Middle frontal gyrus (tissue), 1 donor: ENCODE results near the gene NPEPL1.
"Not testable (repeated sequence)": the region's sequence is repeated elsewhere in the genome, so short reads cannot be mapped to it uniquely, and the experiment has no call there.

Experiments
- DNase-seq: peaks from one replicate; pipeline ENCODE4 v3.0.0-alpha.2; 2015; ENCODE audit warnings: low spot score; ENCODE audit errors: extremely low spot score

The NPEPL1 gene

DNA sequence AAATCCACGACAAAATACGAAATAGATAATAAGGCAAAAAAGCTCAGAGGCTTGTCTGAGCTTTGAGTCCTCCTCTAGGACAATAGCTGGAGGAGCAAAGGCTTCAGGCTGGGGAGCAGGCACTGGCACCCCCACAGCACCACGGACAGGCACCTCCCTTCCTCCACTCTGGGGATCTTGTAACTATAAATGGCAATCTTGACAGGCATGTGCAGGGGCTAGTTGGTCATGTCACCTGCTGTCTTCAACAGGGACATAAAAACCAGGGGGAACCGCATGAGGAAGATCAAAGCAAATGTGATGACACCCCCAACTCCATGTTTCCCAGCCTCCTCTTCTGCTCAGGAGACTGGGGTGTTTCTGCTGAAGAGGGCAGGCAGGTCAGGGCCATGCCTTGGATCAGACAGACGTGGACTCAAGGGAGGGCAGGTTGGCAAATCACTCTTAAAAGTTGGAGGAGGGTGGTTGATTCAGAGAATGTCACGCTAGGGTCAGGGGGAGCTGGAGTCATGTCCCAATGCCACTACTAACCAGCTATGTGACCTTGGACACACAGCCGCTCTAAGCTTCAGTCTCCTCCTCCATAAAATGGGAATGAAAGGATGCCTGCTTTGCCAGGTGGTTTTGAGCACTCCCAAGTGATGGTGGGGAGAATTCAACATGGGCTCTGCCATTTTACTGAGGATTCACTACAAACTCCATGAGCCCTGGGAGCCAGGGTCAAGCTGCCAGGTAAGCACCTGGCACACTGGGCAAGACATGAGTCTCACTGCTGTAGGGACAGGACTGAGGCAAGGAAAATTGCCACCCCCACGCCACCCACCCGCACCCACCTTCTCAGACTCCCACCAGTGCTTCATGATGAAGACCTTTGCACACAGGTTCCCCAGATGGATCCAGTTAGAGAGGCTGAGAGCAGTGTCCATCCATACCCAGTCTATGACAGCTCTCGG, 48.0 kb downstream of the NPEPL1 start:
- DNase-seq, result no peak

DNA sequence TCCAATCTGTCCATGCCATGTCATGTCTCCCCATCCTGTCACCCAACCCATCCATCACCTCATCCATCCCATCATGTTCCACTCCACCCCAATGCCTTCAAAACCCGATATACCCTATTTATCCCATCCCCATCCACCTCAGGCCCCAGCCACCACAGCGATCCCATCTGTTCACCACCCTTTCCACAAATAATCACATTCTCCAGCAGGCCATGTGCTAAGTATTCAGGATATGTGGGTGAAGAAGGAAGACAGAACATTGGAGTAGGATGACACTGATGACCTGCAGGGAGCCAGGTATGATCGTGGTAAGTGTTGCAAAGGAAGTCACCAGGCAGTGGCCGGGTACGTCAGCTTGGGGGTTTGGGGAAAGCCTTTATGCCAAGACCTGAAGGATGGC, 48.8 kb downstream of the NPEPL1 start:
- no peak for DNase-seq

- no peak for DNase-seq
These were observed 50.3 kb downstream of the NPEPL1 start for GRCh38 chr20:58742668-58743566.

DNA sequence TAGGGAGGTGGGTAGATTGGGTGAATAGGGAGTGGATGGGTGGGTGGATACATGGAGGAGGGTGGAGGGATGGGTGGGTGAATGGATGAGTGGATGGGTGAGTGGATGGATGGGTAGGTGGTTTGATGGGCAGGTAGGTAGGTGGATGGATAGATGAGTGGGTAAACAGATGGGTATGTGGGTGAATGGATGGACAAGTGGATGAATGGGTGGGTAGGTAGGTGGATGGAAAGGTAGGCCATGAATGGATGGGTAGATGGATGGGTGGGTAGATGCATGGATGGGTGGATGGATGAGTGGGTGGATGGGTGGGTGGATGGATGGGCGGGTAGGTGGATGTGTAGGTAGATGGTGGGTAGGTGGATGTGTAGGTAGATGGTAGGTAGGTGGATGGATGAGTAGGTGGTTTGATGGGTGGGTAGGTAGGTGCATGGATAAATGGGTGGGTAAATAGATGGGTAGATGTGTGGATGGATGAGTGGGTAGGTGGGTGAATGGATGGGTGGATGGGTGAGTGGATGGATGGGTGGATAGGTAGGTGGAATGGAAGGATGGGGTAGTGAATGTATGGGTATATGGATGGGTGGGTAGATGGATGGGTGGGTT, 51.4 kb downstream of the NPEPL1 start:
- no peak for DNase-seq

DNA sequence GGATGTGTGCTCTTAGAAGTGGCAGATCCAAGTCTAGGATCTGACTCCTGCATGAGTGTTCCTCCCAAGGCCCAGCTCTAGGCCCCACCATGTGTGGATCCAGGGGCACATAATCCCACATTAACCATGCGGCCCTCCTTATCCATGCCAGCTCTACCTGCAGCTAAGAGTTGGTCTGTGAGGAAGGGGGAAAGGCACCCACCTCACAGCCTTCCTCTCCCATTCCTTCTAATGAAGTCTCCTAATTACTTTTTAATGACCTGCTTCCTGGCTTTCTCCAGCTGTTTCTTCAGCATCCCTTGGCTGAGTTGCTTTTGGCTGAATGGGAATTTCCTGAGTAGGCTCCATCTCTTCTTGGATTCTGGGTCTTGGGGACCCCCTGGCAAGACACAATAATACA, 52.2 kb downstream of the NPEPL1 start:
- DNase-seq, result no peak

- DNase-seq, result no peak
These were observed 52.8 kb downstream of the NPEPL1 start for GRCh38 chr20:58745391-58745790.

DNA sequence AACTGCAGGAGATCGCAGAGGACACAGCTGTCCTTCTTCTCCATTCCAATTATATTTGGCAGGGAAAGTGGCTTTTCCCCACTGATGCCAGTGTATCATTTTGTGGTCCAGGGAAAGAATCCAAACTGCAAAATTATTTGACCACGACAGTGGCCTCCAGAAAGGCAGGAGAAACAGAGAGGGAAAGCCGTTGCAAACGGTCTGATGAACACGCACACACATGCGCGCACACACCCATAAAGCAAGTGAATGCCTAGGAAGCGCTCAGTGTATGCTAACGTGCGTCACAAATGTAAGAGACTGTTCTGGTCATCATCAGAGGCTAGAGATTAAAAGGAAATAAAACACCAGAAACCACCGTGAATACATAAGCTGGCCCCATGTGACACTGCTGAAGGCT, 54.0 kb downstream of the NPEPL1 start:
- no peak for DNase-seq

GRCh38 chr20:58747211-58747610, 54.6 kb downstream of the NPEPL1 start:
- DNase-seq, result no peak

DNA sequence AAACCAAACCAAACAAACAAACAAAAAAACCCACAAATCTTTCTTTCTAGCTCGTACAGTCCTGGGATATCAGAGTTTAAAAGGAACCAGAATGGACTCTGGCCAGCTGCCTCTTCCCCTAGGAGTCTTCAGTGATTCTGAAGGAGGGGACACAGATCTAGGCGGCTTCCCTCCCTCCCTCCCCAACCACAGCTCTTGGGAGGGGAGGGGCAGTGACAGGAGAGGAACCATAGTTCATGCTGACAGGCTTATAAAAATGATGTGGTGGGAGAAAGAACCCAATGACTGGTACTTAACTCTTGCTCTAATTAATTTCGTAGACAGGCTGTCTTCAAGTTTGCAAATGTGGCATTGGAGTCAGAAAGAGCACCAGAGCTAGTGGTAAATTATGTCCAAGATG, 56.0 kb downstream of the NPEPL1 start:
- DNase-seq, result no peak

DNA sequence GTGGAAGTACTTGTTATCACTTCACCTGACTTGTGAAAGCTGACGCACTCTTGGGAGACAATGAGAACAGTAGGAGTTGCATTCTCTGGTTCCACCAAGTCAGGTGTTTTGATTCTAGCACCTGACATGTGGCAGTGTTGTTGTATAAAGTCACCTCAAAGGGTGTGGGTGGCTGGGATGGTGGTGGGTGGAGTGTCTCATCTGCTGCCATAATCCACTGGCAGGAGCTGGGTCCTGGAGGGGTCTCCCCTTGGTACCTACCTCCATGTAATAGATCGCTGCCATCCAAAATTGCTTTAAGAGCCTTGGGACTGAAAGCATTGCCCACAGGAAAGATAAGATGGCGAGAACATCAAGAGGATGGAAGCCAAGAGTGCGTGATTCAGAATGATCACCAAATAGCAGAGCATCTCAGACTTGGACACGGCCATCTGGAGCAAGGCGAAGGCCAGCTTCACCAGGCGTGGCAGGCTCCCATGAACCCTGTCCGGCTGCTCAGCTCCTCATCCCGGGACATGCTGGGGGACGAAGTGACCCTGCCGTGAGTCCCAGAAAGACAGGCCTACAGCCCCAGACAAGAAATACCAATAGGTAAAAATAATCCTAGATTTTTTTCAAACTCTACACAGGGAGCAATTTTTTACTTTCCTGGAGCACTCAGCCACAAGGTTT, 56.6 kb downstream of the NPEPL1 start:
- no peak for DNase-seq

DNA sequence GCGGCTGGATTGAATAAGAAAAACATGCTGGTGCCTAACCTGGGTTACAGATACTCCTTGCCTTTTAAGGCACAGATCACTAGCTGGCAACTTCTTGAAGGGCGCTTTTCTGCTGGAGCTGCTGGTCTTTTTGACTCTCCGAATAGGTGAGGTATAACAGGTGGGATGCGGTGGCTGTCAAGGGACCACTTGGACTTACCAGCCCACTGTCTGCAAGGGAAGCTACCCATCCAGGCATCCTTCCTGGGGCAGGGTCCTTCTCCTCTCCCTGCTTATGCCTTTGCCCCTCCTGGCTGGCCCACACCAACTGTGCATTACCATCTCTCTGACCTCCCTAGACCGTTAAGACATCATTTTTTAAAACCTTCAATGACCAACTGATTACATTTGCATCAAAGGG, 57.4 kb downstream of the NPEPL1 start:
- no peak for DNase-seq

DNA sequence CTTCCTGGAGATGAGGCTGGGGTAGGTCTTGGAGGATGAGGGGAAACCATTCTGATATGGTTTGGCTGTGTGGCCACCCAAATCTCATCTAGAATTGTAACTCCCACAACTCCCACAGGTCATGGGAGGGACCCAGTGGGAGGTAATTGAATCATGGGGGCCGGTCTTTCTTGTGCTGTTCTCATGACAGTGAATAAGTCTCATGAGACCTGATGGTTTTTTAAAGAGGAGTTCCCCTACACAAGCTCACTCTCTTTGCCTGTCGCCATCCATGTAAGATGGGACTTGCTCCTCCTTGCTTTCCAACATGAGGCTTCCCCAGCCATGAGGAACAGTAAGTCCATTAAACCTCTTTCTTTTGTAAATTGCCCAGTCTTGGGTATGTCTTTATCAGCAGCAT, 58.1 kb downstream of the NPEPL1 start:
- not testable (repeated sequence) for DNase-seq

DNA sequence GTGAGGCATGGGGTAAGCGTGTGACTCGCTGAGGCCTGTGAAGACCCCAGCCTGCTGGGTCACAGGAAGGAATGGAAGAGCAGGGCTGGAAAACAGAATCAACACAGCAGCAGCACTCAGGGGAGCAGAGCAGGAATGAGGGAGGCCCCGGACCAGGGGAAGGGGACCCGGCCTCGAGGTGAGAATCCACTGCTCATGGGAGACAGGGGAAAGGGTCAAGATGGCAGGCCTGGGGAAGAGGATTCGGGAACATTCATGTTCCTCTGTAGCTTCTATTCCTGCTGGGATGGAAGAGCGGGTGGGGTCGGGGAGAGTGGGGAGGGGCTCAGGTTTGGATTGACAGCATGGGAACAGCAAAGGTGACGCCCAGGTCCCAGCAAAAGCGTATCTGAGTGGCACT, 59.4 kb downstream of the NPEPL1 start:
- DNase-seq, result no peak

- no peak for DNase-seq
These were observed 60.0 kb downstream of the NPEPL1 start for GRCh38 chr20:58752565-58752964.

DNA sequence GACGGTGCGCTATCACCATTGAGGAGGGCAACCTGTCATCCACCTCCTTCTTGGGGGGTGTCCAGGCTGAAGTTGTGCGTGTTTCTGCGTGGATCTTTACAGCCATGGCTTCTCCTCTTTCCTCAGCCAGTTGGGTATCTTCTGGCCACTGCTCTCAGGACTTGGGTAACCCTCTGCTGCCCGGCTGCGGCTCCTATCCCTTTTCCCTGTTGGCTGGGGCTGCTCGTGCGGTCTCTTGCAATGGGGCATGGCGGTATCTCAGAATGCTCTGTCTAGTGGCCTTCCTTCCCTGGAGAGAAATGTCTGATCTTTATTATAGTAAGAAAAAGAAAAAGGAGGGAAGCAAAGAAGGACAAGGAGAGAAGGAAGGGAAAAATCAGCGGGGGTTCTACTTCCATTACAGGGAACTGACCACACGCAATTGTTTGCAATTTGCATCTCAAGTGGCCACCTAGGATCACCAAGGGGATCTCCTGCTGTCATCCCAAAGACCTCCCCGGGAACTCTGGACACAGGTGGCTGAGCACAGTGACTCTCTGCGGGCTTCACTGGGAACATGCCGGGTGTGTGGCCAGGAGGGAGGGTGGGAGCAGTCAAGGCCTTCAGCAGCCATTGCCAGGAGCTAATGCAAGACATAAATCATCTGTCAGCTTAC, 60.8 kb downstream of the NPEPL1 start:
- no peak for DNase-seq

DNA sequence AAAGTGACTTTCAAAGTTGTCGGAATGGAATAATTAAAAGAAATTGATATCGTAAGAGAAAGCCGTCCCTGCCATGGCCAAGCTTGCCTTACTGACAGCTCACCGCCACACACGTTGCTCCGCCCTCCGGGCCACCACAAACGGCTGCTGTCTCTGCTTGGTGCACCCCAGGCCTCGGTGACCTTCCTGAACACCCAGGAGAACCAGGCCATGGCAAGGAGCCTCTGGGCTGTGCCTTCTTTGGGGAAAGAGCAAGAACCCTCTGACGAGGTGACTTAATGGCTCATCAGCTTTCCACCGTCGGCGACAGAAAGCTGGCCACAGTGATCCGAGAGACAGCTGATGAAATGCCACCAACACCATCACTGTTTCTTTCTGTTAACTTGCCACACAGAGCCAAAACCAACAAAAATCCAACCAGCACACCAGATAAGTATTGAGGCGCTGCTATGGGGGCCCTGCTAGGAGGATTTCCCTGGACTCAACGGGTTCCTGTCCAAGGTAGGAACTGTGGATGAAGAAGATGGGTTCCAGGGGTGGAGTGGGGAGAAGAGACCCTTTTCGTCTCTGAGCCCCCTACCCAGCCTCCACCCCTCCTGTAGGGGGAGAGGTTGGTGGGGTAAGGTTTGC, 61.4 kb downstream of the NPEPL1 start:
- no peak for DNase-seq

GRCh38 chr20:58754584-58754983, 62.0 kb downstream of the NPEPL1 start:
- no peak for DNase-seq

DNA sequence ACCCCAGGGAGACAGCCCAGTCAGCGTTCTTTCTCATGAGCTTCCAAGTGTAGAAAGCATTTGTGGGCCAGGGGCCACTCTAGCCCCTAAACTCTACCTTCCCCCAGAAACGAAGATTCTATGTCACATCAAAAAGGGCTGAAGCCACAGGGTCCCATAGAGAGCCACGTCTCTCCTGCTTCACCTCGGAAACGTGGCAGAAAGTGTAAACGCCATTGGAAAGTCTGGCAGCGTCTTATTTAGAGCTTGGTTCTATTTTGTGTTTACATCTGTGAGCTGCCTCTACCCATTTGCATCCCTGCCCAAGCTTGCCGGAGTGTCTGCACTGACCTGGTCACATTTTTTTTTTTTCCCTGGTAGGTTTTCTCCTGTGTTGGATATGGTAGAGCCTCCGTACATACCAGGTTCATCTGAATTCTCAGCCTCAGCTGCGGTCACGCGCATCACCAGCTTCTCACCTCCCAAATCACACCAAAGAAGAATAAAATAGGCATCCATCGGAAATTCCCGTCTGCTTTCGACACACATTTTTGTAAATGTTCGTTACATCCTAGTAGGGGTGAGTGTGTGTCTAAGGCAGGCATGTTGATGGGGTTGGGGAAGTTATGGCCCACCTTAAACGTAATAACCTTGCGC, 62.6 kb downstream of the NPEPL1 start:
- DNase-seq, result no peak

DNA sequence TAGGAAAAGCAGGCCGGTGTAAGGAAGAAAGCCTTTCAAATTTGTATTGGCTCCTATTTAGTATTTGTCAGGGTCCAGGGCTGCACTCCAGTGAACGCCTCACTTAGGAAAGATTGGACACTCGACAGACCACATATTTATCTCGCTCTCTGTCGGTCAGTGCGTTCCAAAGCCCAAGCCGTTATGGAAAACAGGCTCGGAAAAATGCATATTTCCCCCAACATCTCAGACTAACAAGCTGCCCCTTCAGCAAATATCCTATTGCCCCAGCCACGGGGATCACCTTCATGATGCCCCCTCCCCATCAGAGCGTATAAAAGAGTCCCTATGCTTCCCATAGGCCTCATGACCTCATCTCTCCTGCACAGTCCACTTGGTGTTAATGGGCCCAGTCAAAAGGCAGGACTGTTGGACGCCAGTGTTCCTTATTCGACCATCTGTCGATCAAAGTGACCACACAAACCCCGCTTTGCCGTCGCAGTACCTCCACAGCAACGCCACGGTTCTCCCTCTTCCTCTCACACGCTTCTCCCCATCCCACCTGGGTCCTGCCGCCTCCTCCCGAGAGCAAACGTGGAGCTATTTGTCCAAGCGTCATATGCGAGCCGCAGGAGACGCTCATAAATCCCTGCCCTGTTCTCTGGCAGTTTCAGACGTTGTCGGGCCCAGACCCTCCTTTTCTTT, 63.3 kb downstream of the NPEPL1 start:
- no peak for DNase-seq
